Progenitor cell of endocrine pancreas (in vitro differentiated cells): ENCODE results near the gene MECP2. TPM values are rescaled to one million over a fixed set of nuclear protein-coding genes. Genes with fewer than 3 reads are reported as not detected.

ENCODE experiments used
- DNase-seq: peaks from one replicate; pipeline ENCODE4 v3.0.0; 2021; ENCODE audit warnings: low spot score; ENCODE audit not compliant: unreplicated experiment
- H3K27ac Mint-ChIP-seq: 2 replicates; pipeline ENCODE4 v1.8.0; 2021; ENCODE audit warnings: mild to moderate bottlenecking, moderate library complexity, mixed read lengths
- H3K27me3 Mint-ChIP-seq: 2 replicates; pipeline ENCODE4 v1.8.0; 2021; ENCODE audit warnings: mixed read lengths
- H3K36me3 Mint-ChIP-seq: 2 replicates; pipeline ENCODE4 v1.8.0; 2022; ENCODE audit warnings: mixed read lengths; ENCODE audit not compliant: insufficient read depth
- H3K4me1 Mint-ChIP-seq: 2 replicates; pipeline ENCODE4 v1.8.0; 2021; ENCODE audit warnings: low read depth, mixed read lengths
- H3K4me3 Mint-ChIP-seq: 2 replicates; pipeline ENCODE4 v1.8.0; 2021; ENCODE audit warnings: low read depth, mild to moderate bottlenecking, moderate library complexity, mixed read lengths
- H3K9me3 Mint-ChIP-seq: 2 replicates; pipeline ENCODE4 v1.8.0; 2021; ENCODE audit warnings: low read depth, mixed read lengths
- CTCF ChIP-seq: fragments of 200-600 bp; sonication (generic); IDR thresholded peaks from one replicate; pipeline ENCODE4 v1.5.0; 2021; ENCODE audit warnings: antibody characterized with exemption, mild to moderate bottlenecking; ENCODE audit not compliant: unreplicated experiment
- total RNA-seq: library from RNA; stranded (reverse); gene quantifications from 2 replicates; pipeline ENCODE4 v1.2.1, GENCODE V29; 2021

MECP2 gene
- total RNA-seq, 1 donor from 2014 or later: 47.6 TPM

DNA sequence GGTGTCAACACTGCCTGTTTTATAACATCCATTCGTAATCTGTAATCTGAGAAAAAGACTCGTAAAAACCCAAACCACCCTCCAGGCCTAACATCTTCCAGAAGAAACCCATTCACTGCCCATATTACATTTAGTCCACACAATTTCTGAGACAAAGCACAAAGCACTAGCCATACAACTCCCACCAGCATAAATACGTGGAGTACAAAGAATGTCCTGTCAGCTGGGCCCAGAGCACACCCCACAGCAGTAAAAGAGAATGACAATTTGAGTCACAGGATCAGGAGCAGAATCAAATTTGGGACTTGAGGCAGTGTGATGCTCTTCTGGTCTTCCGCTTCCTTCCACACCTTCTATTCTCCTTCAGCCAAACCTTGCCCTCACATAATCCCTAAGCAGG is 6.8 kb downstream of the MECP2 start:
- H3K9me3 Mint-ChIP-seq: peaks cover 15% of the 10 kb centered on the region
- peaks cover 10% of the 10 kb centered on the region for H3K36me3 Mint-ChIP-seq
- H3K27ac Mint-ChIP-seq: peak overlapping the region; percentile 47

GRCh38 chrX:154084449-154085300 is 12.8 kb downstream of the MECP2 start:
- no peak for DNase-seq
- H3K27ac Mint-ChIP-seq: no peak overlapping the region
- H3K9me3 Mint-ChIP-seq: peaks cover 7% of the 10 kb centered on the region
- no peak for TF ChIP-seq CTCF
- peaks cover 12% of the 10 kb centered on the region for H3K36me3 Mint-ChIP-seq
- peaks cover 6% of the 10 kb centered on the region for H3K4me1 Mint-ChIP-seq
- H3K27me3 Mint-ChIP-seq: no peaks in the 10 kb centered on the region
- H3K4me3 Mint-ChIP-seq: no peak overlapping the region

More for the DNA sequence above, 6.8 kb downstream of the MECP2 start:
- Mint-ChIP-seq H3K4me3 (no peak overlapping the region), H3K4me1 (peaks cover 39% of the 10 kb centered on the region), H3K27me3 (no peaks in the 10 kb centered on the region)
- TF ChIP-seq CTCF: no peak
- no peak for DNase-seq

- no peak for TF ChIP-seq CTCF
- H3K9me3 Mint-ChIP-seq: peaks cover 11% of the 10 kb centered on the region
- H3K27me3 Mint-ChIP-seq: no peaks in the 10 kb centered on the region
Observed at GRCh38 chrX:154083126-154083517, 14.4 kb downstream of the MECP2 start.

DNA sequence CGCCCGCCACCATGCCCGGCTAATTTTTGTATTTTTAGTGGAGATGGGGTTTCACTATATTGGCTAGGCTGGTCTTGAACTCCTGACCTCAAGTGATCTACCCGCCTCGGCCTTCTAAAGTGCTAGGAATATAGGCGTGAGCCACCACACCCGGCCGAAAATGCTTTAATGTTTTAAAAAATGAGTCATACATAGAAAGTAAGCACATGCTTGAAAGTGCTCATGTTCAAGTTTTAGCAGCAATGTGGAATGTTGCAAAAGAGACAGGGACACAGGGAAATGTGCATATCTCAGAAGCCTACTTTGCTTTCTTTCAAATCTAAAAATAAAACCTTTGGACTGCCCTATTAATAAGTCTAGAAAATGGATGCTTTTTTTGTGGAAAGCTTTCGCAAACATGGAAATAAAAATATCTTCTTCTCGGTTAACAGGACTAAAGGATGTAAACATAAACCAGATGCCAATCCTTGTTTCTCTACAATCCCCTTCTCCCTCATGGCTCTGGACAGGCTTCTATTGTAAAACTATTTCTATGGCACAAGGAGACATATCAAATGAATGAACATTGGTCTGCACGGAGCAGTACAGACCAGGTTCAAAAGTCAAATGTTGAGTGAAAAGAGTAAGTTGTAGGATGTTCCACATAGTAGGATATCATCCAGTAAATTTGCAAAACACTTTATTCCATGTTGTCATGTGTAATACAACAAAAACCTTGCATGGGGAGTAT is 15.0 kb downstream of the MECP2 start:
- H3K4me3 Mint-ChIP-seq: no peak overlapping the region
- H3K27ac Mint-ChIP-seq: peak overlapping the region; percentile 15
- no peak for DNase-seq
- H3K36me3 Mint-ChIP-seq: peaks cover 10% of the 10 kb centered on the region
- TF ChIP-seq CTCF: no peak
- peaks cover 11% of the 10 kb centered on the region for H3K9me3 Mint-ChIP-seq
- H3K4me1 Mint-ChIP-seq: peaks cover 1% of the 10 kb centered on the region
- no peaks in the 10 kb centered on the region for H3K27me3 Mint-ChIP-seq

More at GRCh38 chrX:154083126-154083517, 14.4 kb downstream of the MECP2 start:
- Mint-ChIP-seq H3K4me3 (no peak overlapping the region), H3K36me3 (peaks cover 13% of the 10 kb centered on the region), H3K4me1 (peaks cover 6% of the 10 kb centered on the region), H3K27ac (no peak overlapping the region)
- DNase-seq: no peak

DNA sequence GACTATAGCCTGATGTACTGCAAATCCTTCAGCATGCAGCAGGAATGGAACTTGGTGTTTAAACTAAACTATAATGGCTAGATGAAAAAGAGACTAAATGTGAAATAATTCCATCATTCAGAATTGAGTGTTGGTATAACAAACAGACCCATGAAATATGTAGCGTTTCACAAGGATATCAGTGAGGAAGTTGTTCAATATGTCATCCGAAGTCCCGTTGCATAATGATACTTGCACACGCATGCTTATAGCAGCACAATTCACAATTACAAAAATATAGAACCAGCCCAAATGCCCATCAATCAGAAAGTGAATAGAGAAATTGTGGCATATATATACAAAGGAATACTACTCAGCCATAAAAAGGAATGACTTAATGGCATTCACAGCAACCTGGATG is 20.4 kb downstream of the MECP2 start:
- Mint-ChIP-seq H3K4me1 (peaks cover 6% of the 10 kb centered on the region), H3K27me3 (no peaks in the 10 kb centered on the region), H3K36me3 (peaks cover 14% of the 10 kb centered on the region), H3K9me3 (peaks cover 20% of the 10 kb centered on the region), H3K4me3 (no peak overlapping the region), H3K27ac (no peak overlapping the region)
- no peak for TF ChIP-seq CTCF
- no peak for DNase-seq
